TTC549 (cell line): ENCODE results near the gene COL15A1.
"Not testable (repeated sequence)": the region's sequence is repeated elsewhere in the genome, so short reads cannot be mapped to it uniquely, and the experiment has no call there.

Experiments
- FAIRE-seq: peaks from 2 replicates; lab custom pipeline; 2012; peaks lifted over from hg19 to GRCh38; lab: Jason Lieb, UNC

Gene COL15A1

DNA sequence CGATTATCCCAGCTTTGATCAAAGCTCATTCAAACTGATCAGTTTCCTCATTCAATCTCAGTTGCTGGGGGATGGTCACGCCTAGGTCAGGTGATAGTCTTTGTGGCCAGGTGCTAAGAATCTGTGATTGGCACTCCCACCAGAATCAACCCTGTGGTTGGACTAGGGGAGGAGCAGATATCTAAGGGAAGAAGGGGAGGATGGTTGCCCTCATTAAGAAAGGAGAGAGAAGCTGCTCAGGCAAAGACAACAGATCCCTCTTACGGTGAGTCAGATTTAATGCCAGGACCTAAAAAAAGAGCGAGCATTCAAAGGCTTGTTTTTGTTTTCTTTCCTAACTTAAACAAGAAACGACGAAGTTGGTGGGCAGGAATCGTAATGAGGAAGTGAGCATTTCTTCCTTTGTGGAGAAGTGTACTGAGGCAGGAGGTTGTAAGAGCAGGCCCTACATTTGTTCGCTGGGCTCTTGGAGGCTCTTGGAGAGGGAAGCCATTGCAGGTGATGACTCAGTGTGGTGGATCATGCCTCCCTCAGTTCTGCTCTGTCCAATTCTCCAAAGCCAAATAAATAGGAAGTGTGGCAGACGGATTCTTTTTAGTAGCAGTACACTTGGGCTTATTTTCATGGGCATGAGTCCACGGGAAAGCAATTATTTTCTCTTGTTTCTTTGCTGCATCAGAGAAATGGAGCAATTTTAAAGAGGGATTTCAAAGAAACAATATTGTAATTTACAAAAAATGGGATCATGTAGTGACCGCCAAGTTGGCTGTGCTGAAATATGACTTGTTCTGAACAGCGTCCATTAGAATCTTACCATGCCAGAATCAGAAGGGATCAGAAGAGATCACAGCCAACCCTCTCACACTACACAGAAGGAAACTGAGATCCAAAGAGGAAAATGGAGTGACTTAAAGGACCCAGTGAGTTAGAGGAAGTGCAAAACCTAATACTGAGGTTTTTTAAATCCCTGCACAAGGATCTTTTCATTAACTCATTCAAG is 142.5 kb downstream of the COL15A1 start:
- no peak for FAIRE-seq

DNA sequence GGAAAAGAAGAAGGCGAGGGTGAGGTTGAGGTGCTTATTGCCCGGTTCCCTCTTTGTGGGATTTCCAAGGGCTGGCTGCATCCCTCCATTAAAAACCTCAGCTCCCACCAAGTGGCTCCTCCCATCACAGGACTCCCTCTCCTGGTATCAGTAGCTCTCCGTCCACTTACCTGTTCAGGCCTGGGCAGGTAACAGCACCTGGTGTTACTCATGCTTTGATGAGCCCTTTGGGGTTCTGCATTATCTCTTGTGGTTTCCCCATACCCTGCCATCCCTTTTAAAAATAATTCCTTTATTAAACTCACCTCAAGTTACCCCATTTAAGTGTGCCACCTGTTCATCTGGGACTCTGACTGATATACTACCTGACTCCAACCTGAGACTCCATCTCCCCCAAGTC is 143.8 kb downstream of the COL15A1 start:
- no peak for FAIRE-seq

DNA sequence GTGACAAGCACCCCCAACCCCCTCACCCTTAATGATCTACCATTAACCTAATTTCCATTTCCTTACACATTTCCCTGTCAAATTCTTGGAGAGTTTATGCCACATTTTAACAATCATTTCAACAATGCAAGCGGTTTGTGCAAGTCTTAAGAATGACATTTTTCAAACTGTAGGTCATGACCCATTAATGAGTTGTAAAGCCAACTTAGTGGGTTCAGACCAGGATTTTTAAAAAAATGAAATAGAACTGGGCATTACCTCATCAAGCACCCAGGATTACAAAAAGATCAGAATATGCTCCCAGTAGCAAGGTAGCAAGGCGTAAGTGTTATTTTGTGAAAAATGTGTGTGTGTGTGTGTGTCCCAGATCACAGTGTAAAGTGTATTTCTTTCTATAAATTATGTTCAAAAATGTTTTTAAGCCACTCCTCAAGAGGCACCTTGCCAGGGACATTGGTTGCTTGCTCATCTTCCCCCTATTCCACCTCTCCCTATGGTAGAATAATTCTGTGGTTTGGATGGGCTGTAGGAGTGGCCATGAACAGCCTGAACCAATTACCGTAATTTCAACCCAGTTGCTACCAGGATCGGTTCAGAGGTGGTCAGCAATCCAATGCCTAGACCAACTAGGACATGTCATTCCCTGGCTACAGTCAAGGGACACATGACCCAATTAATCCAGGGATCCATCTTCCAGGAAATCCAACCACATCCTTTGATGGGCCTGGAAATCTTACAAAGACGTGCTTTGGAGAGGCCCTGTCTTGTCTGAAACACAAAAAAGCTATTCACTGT is 146.8 kb downstream of the COL15A1 start:
- no peak for FAIRE-seq

DNA sequence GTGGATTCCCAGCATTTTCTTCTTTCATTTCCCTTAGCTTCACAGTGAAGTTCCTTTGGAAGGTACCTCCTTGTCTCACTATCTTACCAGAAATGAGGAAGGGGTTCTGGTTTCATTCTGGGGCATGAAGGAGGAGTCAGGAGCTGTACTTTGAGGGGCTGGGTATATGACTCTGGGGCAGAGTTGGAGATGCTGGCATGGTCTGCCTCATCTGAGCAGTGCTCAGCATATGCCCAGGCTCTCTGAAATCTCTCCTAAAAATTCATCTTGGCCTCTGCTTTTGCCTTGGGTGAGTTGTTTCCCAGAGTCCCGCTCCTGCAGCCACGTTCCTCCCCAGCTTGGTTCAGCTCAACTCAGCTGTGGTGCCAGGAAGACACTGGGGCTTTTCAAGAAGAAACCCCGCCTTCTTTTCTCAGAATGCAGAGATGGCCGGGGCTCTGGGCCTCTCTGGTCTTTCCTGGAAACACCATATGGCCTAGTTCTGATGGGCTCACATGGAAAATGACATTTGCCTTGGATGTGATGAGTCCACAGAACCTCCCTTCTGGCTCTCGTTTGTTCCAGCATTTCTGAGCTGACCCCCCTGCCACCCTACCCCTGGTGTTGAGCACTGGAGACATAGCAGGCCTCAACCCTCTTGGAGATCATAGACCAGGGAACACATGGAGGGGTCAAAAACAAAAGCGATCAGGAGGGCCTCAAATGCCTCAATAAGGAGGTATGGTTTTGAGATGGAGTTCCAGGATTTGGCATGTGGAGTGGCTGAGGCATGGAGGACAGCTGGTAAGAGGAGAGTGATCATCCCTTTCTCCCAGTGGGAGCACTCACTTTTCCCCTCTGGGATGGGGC is 149.2 kb downstream of the COL15A1 start:
- FAIRE-seq: no peak

DNA sequence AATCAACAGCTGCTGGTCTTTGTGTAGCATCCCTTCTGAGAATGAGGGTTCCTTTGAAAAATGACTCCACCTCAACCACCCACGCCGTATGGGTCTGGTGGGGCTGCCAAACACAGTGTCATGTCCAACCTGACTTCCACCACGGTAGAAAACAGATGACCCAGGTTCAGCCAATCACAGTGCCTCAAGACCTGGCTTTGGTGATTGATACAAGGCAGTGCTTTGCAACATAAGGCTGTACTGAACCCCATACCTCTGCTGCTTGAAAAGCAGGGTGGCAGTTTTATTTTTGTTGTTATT is 149.7 kb downstream of the COL15A1 start:
- FAIRE-seq: no peak

DNA sequence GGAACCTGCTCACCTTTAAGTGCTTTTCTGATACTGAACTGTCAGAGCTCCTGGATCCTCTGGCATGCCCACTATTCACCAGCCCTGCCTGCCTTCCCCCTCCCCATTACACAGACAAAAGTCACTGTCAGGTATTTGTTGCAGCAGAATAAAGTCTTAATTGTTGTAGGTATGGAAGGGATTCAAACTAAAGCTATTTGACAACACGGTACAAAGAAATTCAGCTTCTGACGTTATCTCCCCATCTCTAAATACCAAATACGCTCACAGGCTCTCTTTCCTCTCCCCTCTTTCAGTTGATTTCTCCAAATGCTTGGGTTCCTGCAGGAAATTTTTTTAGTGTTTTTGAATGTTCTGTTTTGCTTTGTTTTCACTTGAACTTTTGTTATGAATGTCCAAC is 151.9 kb downstream of the COL15A1 start:
- FAIRE-seq: no peak

DNA sequence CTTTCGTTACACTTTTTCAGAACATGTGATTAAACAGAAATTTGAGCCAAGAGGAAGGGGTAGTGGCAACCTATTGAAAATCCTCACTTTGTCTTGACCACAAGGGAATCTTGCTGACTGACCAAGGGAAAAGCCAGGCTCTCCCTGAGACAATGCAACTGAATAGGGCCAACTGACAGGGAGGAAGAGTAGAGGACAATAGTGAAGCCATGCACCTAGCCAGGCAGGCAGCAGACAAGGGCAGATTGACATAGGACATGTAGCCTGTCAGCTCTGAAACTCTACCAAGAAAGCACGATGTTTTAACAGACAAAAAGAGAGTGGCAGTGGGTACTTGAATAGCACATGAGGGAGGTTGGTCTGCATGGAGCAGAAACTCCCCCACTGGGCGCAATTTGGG is 152.7 kb downstream of the COL15A1 start:
- no peak for FAIRE-seq

DNA sequence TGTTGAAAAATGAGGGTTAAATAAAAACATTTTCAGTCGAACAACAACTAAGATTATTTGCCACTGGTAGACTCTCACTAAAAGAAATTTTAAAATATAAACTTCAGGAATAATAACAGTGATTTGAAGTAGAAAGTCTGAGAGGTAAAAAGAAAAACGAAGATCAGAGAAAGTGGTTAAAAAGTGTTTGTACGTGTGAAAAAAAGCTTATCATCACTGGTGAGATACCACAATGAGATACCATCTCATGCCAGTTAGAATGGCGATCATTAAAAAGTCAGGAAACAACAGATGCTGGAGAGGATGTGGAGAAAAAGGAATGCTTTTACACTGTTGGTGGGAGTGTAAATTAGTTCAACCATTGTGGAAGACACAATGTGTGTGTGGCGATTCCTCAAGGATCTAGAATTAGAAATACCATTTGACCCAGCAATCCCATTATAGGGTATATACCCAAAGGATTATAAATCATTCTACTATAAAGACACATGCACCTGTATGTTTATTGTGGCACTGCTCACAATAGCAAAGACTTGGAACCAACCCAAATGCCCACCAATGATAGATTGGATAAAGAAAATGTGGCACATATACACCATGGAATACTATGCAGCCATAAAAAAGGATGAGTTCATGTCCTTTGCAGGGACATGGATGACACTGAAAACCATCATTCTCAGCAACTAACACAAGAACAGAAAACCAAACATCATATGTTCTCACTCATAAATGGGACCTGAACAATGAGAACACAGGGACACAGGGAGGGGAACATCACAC is 156.3 kb downstream of the COL15A1 start:
- FAIRE-seq: not testable (repeated sequence)

DNA sequence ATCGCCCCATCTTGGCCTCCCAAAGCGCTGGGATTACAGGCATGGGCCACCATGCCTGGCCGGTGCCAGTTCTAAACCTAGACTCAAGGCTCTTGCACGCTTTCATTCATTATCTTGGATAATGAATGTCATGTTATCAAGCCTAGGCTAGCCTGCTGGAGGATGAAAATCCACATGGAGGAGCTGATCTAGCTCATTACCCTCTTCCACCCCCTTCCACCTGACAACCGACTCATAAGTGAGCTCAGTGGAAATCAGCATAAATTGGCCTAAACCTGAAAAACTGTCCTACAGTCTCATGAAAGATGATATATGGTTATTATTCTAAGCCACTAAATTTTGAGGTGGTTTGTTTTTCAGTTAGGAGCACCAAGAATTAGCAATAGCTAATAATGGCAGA is 157.6 kb downstream of the COL15A1 start:
- no peak for FAIRE-seq

DNA sequence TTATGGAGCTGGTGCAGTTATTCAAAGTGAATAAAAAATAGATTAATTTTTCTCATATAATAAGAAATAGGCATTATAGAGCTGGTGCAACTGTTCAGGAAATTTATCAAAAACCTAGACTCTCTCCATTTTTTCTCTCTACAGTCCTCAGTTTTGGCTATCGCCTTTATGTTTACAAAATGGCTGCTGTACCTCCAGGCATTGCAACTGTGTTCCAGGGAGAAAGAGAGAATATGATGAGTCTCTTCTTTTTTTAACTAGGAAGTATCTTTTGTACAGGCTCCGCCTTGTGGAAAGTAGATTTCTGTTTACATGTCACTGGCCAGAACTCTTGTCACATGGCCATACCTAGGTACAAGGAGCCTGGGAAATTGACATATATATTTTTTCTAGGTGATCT is 158.1 kb downstream of the COL15A1 start:
- FAIRE-seq: no peak

DNA sequence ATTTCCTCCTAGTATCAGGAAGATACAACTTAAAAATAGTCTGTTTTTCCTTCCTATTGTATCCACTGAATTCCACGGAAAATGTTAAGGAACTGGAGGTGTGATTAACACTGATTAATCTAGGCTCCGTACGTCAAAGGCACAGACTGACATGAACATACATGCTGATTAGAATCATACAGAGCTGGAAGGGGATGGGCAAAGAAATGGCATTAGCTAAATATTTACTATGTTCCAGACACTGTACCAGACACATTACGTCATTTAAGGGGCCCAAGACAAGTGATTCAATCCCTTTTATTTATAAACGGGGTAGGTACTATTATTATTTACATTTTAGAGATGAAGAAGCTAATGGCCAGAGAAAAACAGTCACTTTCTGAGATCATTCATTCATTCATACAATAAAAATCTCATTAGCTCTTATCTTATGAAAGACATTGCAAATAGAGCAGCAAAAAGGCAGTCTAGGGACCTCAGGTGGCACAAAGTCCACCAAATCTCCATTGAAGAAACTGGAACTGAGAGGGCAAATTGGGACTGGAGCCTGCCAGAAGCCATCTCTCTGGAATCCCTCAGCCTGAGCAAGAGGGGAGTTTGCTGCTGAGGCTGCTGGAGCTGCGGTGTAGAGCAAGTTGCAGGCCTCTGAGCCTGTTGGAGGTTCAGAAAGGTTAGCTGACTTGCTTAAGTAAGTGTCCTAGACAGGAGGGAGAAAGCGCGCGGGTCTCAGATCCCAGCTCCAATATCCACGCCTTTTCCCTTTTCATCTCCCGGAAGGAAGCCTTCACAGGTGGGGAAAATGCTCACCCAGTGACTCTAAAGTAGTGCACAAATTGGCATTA is 159.6 kb downstream of the COL15A1 start:
- no peak for FAIRE-seq

DNA sequence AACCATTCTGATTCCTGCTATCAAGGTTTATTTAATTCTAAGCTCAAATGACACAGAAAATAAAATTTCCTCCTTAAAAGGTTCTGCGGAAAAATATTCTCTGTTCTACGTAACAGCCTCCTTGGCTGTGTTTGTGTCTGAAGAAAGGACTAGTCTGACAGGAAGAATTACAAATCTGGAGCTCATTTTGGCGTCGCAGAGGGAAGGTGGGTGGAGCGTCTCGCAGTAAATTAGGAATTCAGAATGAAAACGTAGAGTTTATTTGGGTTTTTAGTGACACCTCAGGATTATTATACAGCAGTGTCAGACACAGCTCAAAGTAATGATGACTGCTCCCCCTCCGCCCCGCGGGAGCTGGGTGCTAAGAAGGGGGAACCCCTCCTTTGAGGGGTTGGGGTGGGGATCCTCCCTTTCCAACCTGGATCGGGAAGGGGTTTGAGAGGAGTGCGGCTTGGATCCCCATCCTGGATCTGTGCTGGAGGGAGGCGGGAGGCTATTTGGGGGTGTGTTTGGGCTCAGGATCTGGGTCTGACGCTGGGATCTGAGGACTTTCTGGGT is 160.3 kb downstream of the COL15A1 start:
- FAIRE-seq: no peak

DNA sequence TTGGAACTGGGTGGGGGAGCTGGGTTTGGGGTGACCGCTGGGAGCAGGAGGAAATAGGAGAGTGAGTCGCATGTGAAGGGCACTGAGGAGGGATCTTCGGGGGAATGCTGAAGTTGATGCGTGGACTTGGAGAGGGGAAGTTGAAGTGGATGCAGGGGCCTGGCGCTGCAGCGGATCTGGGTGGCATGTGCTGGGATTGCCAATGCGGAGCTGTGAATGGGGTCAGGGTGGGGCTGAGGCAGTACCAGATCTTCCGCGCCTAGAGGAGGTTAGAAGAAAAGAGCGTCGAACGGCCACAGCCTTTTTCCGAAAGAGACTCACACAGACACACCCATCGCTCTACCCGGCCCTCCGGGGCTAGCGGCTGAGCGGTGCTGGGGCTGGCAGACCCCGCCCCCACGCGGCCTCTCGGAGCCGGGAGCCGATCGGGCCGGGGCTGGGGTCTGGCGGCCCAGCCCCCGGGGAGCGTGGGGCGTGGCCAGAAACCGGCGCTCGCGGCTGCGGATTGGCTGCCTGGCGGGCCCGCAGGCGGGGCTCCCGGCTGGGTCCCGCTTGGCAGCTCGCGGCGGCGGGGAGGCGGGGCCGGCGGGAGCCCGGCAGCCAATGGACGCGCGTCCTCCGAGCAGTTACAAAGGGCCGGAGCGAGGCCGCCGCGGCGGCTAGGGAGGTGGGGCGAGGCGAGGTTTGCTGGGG is 160.9 kb downstream of the COL15A1 start, which contains the start of gene TGFBR1:
TGFBR1 (plus strand) TSS at position 655 of the 693 bp plus-strand sequence. CDS start 93 bp downstream, outside the sequence.
- no peak for FAIRE-seq

DNA sequence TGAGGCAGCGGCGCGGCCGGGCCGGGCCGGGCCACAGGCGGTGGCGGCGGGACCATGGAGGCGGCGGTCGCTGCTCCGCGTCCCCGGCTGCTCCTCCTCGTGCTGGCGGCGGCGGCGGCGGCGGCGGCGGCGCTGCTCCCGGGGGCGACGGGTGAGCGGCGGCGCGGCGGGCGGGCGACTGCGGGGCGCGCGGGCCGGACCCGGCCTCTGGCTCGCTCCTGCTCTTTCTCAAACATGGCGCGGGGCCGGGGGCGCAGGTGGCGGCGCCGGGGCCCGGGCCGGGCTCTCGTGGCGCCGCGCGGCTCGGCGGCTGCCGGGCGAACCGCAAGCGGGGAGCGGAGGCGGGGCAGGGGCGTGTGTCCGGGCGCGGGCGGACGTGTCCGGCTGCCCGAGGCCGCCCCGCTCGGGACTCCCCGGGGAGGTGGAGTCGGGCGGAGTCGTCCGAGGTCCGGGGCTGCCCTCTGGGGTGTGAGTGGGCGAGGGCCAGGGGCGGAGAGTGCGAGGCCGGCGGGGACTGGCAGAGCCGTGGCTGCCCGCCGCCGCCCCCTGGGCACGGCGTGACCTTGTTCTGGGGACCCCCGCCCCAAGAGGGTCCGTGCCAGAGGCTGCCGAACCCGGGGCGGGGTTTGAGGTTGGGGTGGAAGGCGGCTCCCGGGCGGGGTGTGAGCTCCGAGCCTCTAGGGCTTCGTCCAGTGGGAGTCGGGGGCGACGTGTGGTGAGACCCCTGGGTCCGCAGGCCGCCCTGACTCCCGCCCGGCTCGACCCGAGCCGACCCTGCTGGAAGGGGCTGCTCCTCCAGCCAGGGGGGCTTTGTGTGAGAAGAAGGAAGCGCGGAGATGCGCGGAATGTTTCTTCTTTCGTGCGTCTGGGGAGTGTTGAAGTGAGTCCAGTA is 161.7 kb downstream of the COL15A1 start:
- no peak for FAIRE-seq

DNA sequence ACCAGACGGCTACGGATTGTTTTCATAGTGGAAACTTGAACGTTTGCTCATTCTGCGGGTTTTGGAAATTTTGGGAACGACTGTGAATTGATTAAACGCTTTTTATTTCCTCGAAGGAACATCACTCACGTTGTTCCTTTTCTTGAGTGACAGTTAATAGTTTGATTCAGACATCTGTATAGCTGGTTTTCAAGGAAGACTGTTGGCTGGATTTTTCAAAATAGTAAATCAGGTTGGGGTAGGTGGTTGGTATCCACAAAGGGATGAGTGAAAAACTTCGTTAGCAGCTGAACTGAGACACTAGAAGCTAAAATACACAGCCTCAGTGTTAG is 162.3 kb downstream of the COL15A1 start:
- no peak for FAIRE-seq

DNA sequence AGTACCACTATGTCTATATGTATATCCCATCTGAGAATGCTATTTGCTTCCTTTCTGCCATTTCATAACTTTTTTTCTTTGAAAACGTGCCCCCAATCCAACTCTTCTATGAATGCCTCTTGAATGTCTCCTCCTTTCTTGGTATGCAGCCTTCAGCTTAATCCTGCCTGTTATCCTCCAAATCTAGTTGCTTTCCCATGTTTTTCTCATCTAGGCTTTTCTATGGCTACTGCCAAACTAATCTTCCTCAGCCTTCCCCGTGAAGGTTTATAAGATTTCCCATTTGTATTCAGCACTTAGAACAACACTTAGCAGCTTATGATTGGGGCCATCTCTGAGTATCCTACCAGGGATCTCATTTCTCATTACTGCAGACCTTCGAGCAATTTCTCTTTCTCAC is 163.7 kb downstream of the COL15A1 start:
- FAIRE-seq: no peak

DNA sequence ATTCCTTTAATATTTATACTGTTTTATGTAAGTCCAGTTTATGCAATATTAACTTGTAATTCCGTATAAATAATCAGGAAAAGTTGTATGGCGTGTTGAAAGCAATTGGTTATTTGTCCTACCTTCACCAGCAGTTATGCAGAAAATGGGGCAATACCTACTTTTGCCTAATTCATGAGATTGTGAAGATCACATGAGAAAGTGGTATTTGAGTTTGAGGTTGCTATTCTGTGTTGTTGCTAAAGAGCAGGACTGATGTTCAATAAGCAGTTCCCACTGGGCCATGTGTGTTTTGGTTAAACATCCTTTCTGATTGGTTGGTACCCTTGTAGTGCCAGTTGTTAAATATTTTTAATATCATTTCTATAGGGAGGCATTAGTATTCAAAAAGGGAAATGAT is 164.4 kb downstream of the COL15A1 start:
- no peak for FAIRE-seq

DNA sequence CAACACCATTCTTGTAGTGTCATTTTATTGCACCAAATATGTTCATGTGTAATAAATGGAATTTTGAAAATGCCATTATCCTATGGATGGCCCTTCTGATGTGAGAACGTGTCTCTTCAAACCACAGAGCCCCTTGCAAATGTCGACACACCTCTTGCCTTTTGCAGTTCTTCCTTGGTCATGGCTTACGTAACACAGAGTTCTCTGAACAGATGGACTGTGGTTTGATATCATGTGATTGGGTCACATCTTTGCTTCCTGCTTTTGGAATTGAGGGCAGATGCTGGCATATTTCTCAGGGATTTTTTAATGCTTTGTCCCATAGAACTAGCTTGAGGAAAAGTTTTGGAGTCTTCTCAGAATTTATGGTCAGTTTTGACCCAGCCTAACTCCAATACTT is 165.8 kb downstream of the COL15A1 start:
- FAIRE-seq: no peak
